ENCODE measurements around the gene VSTM2L. TPM values are rescaled to one million over a fixed set of nuclear protein-coding genes. Genes with fewer than 3 reads are reported as not detected.

VSTM2L gene
- total and polyA plus RNA-seq, 2 of the 13 experiments (the other 11 are each of a cell fraction or from before 2014, with no cell fraction given) = not detected

GRCh38 chr20:37881601-37882343 is 21.2 kb upstream of the VSTM2L start (continued):
- no peak for TF ChIP-seq NFYC (CRISPR knock-in tag; IDR thresholded peaks at IDR 0.05)
- TF ChIP-seq PHF21A (CRISPR knock-in tag; IDR thresholded peaks at IDR 0.05) = no peak
- no peak for TF ChIP-seq ZNF580 (CRISPR knock-in tag; IDR thresholded peaks at IDR 0.05; ENCODE audit: borderline replicate concordance, low read depth)
- TF ChIP-seq NRL (CRISPR knock-in tag; IDR thresholded peaks at IDR 0.05; ENCODE audit: borderline replicate concordance) = peak; percentile 83
- no peak for TF ChIP-seq ZNF609 (CRISPR knock-in tag; IDR thresholded peaks at IDR 0.05; ENCODE audit: borderline replicate concordance)
- no peak for TF ChIP-seq ZNF605 (CRISPR knock-in tag; IDR thresholded peaks at IDR 0.05)
- TF ChIP-seq ASH2L (IDR thresholded peaks at IDR 0.05; ENCODE audit: insufficient read length, low read depth, low read length) = peak; percentile 21
- no peak for TF ChIP-seq PITX1 (CRISPR knock-in tag; IDR thresholded peaks at IDR 0.05)
- TF ChIP-seq ZNF124 (CRISPR knock-in tag; IDR thresholded peaks at IDR 0.05) = no peak
- TF ChIP-seq TBX3 (IDR thresholded peaks at IDR 0.05; ENCODE audit: borderline replicate concordance) = no peak
- no peak for TF ChIP-seq ZNF552 (CRISPR knock-in tag; IDR thresholded peaks at IDR 0.05; ENCODE audit: borderline replicate concordance)
- no peak for TF ChIP-seq ZNF331 (CRISPR knock-in tag; IDR thresholded peaks at IDR 0.05)
- no peak for TF ChIP-seq SRY (CRISPR knock-in tag; IDR thresholded peaks at IDR 0.05)
- no peak for TF ChIP-seq ISL2 (CRISPR knock-in tag; IDR thresholded peaks at IDR 0.05)
- no peak for TF ChIP-seq ARNT2 (CRISPR knock-in tag; IDR thresholded peaks at IDR 0.05; ENCODE audit: low read depth)
- TF ChIP-seq NCOA5 (CRISPR knock-in tag; IDR thresholded peaks at IDR 0.05) = no peak
- peak; percentile 49 for TF ChIP-seq FOXA3 (CRISPR knock-in tag; IDR thresholded peaks at IDR 0.05)
- no peak for TF ChIP-seq ZIK1 (CRISPR knock-in tag; IDR thresholded peaks at IDR 0.05; ENCODE audit: borderline replicate concordance, low read depth)
- TF ChIP-seq ELF4 (CRISPR knock-in tag; IDR thresholded peaks at IDR 0.05; ENCODE audit: borderline replicate concordance) = no peak
- no peak for TF ChIP-seq SP140L (CRISPR knock-in tag; IDR thresholded peaks at IDR 0.05; ENCODE audit: borderline replicate concordance)
- no peak for TF ChIP-seq SOX5 (CRISPR knock-in tag; IDR thresholded peaks at IDR 0.05; ENCODE audit: borderline replicate concordance)

Measured in HepG2 (cell line).